SIG-M5 treated with dmso at 0.1 percent for 504 hours (cell line): Measurements from ENCODE around the gene CEACAM5.
A peak's percentile ranks its signal among the peaks of the same experiment; 100 is the strongest.
"Not testable (repeated sequence)": the region's sequence is repeated elsewhere in the genome, so short reads cannot be mapped to it uniquely, and the experiment has no call there.

Experiments
- DNase-seq: peaks from one replicate; lab custom pipeline; 2025; ENCODE audit not compliant: unreplicated experiment; lab: John Stamatoyannopoulos, UW

The CEACAM5 gene

DNA sequence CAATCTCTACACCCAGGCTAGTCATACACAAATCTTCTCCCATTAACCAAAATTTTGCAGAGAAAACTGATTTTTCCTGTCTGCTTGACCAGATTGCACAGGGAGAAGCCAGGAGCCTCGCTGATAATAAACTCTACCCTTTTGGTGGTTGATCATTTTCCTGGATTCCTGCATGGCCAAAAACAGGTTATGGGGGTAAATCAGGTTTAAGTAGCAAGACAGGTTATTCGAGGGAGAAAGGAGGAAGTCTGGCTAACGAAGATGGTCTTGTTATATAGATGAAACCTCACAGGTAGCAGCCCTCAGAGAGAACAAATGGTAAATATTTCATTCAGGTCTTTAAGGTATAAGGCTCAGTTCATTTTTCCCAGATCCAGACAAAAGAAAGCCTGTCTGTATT, 30.9 kb downstream of the CEACAM5 start:
- DNase-seq: no peak

DNA sequence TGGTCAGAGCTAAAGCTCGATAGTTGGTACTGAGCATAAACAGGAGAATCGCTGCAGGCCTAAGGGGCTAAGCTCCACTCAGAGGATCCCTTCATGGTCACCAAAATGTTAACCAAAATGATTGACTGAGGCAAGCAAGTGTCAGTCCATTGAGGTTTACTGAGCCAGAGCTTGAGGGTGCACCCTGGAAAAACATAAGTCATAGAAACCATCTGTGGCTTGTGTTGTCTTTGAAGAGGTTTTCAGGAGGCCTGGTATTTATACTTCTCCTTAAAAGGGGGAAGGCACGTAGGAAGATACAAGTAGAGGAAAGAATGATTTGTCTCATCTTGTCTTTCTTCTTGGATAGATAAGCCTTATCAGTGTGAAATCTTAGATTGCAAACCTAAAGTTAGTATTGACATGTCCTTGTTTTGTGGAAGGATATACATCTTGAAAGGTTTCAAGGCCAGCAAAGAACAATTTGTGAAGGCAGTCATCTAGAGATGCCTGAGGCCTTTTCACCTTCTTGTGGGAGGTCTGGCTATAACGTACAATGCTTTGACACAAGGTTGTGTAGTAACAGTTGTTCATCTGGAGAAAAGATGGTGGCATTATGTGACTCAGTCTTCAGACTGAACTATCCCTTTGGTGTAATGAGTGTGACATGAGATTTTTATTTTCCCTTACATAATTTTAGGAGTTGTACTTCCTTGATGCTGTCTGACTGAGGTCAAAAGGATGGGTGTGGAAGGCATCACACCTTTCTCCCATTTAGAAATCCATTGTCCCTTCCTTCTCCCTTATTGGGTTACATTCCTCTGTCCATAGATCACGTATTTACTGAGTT, 32.2 kb downstream of the CEACAM5 start:
- no peak for DNase-seq

DNA sequence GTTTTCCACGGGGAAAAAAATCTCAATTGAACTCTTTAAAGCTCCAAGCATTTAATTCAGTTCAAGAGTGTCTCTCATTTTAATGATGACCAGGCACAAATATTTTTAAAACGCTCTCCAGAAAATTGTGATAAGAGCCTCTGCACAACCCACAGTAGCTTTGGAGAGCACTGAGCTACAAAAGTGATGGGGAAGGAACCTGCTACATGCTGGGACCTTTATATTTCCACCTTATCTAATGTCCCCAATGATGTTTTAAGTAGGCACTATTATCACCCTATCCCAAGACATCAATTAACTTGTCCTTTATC, 32.8 kb downstream of the CEACAM5 start:
- DNase-seq: no peak

DNA sequence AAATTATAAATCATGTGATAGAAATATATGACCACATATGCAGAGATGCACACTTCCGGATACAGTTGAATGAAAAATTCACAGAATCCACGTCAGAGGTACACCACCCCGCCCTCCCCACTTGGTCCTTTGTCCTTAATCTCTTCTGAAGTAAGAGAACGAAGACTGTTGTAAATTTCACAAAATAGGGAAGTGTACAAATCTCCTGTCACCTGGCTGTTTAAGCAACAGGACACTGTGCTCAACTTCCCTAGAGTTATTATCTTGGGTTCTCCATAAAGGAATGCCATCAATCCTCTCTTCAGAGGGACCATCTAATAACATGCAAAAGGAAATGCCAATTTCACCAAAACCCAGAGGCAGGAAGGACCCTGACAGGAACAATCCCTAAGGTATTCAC, 36.4 kb downstream of the CEACAM5 start:
- no peak for DNase-seq

DNA sequence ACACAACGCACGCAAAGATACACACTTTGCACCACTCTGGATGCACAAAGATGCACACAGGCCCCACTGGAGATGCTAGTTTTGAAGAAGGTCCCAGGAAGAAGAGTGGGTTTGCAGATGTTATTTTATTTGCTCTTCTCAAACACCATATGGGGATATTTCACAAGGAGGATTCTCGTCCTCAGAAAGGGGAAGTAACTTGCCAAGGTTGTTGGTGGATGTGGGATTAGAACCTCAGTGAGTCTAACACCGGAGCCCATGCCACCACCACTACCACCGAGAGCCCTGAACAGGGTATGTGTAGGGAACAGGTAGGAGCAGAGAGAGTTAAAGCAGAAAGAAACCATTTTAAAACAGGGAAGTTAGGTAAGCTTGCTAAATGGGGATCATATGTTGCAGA, 37.3 kb downstream of the CEACAM5 start:
- DNase-seq: peak; percentile 54

DNA sequence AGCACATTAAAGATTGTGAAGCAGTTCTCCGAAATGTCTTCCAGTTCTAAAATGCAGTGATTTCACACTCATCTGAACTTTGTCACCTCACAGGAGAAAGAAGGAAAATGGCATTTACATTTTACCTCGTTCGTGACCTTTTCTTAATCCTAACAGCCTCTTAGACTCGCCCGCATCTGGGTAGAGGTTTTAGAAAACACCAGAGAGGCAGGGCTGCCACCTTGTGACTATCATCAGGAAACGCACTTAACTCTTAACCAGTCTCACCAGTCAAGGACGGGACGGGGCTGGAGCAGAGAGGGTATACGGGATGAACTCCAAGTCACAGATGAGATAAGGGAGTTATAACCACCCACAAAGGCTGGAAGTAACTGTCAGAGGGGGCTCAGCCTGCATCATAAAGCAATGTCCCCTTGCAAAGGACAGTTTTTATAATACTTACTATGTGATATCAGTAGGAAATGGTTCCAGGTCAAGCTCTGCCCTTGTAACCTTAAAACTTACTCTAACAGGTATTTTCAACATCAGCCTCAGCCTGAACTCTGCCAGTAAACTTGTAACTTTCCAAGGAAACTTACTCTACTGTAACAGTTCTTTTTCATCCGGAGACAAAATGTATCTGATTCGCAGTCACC, 38.3 kb downstream of the CEACAM5 start:
- DNase-seq: peak; percentile 64

DNA sequence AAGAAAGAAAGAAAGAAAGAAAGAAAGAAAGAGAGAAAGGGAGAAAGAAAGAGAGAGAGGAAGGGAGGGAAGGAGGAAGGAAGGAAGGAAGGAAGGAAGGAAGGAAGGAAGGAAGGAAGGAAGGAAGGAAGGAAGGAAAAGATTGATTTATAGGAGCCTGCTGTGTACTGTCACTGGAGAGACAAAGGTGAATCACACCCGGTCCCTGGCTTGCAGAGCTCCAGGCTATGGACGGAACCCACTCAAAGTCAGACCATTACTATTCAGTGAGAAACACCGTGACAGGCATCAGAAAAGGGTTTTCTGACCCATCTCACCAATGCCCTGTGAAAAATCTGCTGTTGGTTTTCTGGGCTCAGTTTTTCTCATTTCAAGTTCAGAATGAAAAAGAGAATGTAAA, 39.6 kb downstream of the CEACAM5 start:
- no peak for DNase-seq

DNA sequence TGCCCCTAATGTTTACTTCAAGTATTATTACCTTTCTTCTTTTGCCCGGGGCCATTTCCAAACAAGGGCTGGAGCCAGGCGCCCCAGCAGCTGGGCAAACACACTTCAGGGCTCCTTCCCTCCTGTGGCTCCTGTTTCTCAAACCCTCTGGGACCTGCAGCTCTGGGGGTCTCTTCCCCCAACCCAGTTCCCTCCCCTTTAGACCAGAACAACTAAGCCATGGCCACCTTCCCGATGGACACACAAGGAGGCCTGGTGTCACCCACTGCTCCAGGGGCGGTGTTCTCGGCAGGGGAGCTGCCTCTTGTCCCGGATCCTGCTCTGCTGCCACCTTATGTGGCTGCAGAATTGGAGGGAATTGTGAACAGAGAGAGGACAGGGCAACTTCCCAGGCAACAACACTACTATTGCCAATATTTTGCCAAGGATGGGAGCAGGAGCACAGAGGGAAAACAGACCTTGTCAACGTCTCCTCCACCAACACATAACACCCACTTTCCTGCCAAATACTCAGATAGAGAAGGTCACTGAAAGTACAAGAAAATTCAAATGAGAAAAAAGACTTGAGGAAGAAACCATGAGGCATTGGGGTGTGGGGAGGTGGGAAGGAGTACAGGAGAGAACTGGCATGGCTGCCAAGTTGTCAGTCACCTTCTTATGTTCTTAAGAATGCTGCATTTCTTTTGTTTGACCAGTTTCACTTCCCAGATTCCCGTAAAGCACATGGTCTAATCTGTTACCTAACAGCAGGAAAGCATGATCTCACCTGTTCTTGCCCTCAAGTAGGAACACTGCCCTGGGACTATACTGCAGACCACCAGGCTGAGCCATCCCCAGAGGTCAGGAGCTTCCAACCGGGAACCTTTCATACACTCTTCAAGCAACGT, 42.1 kb downstream of the CEACAM5 start:
- DNase-seq: peak; percentile 22

DNA sequence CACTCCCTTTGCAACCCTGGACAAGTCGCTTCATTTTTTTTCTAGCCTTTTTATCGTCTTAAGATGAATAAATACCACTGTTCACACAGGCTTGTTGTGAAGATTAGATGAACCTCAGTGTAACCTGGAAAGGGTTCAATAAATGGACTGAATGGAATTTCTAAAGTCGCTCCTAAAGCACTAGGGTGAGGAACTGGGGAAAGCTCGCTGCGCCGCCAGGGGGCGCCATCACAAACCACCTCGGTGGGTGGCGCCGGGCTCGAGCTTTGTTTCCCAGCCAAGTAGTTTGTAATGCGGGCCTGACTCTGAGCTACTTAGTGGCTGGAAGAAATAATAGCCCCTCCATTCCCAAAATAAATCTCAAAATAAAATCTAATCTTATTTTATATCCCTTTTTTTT, 44.7 kb downstream of the CEACAM5 start:
- DNase-seq: peak; percentile 36

DNA sequence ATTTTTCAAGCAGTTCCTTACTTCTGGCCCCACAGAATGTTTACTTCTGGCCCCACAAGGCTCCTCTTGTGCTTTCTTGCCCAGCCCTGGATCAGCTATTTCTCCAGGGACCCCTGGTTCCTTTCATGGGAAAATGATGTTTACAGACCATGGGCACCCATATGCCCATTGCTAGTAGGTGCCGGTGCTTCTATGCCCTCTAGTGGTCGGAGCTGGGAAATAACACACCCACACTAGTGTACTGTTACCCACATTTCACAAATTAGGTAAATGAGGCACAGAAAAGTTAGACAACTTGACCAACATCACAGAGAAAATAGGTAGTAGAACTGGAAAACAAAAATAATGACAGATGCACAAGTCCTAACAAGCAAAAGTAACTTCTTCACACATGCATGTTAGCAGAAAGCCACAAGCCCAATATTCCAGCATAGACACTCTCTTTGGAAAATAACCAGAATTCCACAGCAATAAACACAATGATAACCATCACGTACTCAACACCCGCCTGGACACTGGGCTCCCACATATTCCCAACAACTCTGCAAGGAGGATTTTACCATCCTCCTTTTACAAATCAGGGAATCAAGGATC, 45.6 kb downstream of the CEACAM5 start:
- DNase-seq: peak; percentile 36

DNA sequence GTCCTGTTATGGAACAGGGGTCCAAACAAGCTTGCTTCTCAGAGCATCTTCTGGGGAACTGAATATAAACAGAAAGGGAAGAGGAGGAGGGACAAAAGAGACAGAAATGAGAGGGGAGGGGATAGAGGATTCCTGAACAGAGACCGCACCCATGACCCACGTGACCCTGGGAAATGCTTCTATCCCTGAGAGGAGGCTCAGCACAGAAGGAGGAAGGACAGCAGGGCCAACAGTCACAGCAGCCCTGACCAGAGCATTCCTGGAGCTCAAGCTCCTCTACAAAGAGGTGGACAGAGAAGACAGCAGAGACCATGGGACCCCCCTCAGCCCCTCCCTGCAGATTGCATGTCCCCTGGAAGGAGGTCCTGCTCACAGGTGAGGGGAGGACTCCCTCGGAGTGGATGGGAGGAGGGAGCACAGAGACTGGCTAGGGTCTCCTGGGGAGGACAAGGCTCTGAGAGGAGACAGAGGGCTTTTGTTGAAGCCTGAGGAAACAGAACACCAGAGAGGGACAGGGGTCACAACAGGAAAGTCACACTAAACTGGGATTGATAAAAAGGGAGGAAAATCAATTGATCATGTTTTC, 47.0 kb downstream of the CEACAM5 start, which contains the start of gene CEACAM6:
CEACAM6 (plus strand) TSS at position 203 of the 586 bp plus-strand sequence; CDS start at position 312, 109 bp downstream.
- DNase-seq: no peak

DNA sequence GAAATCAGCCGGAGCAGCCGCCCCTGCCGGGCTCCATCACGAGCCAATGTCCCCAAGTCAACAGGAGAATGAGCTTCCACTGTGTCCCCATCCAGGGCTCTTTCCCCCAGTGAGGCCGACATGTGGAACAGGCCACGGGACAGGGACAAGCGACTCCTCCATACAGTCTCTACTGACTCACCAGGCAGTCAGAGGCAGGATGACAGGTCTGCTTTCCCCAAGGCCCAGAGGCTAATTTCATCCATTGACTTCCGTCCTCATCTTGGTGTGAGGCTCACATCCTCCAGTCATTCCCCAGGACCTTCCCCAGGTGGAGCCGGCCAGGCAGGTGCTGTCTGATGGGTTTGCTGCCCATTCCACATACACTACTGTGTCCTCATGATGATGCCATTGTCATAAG, 50.4 kb downstream of the CEACAM5 start:
- no peak for DNase-seq

DNA sequence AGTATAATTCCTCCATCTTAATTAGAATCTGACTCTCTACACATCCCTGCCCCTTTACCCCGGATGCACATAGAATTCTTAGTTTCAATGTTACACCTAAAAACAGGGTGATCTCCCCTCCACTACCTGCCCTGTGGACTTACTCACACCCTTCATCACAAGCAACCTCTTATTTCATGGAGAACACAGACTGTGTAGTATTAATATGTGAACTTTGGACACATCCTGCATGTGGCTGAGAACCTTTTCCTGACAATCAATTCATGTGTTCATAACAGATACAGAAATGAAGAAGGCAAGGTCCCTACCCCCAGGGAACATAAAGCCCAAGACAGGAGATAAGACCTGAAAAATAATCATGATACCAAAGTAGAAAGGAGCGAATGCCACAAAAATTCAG, 58.7 kb downstream of the CEACAM5 start:
- no peak for DNase-seq

DNA sequence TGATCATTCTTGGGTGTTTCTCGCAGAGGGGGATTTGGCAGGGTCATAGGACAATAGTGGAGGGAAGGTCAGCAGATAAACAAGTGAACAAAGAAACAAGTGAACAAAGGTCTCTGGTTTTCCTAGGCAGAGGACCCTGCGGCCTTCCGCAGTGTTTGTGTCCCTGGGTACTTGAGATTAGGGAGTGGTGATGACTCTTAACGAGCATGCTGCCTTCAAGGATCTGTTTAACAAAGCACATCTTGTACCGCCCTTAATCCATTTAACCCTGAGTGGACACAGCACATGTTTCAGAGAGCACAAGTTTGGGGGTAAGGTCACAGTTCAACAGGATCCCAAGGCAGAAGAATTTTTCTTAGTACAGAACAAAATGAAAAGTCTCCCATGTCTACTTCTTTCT, 59.7 kb downstream of the CEACAM5 start:
- DNase-seq: not testable (repeated sequence)

DNA sequence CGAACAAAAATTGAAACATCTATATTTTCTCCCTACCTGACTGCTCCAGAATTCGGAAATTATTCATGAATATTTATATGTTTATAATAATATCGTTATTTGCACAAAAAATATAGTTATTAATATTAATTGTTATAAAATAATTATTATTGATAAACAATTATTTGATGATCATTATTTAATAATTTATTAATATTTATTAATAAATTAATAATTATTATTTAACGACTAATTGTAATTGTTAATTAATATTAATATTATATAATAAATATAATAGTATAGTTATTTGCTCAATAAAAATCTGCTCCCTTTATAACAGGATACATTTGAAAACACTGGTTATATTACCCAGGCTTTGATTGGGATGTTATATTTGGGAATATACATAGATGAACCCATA, 61.2 kb downstream of the CEACAM5 start:
- DNase-seq: no peak

DNA sequence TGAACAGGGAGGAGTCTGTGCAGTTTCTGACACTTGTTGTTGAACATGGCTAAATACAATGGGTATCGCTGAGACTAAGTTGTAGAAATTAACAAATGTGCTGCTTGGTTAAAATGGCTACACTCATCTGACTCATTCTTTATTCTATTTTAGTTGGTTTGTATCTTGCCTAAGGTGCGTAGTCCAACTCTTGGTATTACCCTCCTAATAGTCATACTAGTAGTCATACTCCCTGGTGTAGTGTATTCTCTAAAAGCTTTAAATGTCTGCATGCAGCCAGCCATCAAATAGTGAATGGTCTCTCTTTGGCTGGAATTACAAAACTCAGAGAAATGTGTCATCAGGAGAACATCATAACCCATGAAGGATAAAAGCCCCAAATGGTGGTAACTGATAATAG, 63.0 kb downstream of the CEACAM5 start:
- no peak for DNase-seq

DNA sequence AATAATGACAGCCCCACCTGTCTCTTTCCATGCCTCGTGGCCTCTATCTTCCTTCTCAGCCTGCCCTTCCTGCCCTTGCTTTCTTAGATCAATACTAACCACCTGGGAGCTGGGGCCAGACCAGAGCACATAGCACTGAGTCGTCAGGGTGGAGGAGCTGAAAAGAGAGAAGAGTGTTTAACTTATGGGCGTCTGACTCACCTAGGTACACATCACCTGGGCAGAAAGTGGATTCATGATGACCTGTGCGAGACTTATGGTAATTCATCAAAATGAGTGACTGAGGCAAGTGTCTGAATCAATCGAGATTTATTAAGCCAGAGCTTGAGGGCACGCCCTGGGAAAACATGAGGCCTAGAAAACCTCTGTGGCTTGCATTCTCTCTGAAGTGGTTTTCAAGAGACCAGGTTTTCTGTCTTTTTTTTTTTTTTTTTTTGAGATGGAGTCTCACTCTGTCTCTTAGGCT, 66.1 kb downstream of the CEACAM5 start:
- DNase-seq: peak; percentile 67

DNA sequence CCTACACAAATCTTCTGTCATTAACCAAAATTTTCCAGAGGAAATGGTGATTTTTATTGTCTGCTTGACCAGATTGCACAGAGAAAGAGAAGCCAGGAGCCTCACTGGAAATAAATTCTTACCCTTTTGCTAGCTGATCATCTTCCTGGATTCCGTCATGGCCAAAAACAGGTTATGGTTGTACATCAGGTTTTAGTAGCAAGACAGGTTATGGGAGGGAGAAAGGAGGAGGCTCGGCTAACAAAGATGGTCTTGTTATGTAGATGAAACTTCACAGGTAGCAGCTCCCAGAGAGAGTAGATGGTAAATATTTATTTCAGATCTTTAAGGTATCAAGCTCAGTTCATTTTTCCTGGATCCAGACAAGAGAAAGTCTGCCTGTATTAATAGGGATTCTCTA, 68.3 kb downstream of the CEACAM5 start:
- DNase-seq: peak; percentile 43
